ENCODE measurements around the gene PAF1.

PAF1 gene

DNA sequence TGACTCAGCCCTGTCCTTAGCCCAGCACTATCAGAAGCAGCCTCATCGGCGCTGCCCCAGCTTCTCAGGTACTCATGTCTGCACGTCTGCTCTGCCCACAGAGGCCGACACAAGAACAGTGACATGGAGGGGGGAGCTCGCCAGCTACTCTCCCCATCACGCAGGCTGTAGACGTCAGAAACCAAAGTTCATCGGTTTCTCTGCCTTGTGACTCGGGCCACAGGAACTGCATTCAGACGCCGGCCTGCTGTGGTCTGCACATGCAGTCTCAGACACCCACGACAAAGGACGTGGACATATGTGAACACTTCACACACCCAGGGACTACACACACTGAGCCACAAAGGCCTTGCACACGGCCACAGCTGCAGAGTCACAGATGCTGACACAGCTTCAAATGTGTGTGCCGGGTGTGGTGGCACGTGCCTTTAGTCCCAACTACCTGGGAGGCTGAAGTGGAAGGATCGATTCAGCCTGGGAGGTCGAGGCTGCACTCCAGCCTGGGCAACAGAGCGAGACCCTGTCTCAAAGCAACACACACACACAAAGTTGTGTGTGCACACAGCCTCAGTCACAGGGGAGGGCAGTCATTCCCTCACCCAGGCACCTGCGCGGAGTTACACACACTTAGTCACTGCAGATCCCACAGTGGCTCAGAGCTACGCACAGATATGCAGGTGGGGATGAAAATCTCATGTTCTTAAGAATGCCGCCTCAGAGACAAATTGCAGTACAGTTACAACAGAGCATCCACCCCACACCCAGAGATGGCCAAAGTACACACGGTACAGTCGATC lies 10.8 kb upstream of the PAF1 start:
- TF ChIP-seq, protein P1, sequence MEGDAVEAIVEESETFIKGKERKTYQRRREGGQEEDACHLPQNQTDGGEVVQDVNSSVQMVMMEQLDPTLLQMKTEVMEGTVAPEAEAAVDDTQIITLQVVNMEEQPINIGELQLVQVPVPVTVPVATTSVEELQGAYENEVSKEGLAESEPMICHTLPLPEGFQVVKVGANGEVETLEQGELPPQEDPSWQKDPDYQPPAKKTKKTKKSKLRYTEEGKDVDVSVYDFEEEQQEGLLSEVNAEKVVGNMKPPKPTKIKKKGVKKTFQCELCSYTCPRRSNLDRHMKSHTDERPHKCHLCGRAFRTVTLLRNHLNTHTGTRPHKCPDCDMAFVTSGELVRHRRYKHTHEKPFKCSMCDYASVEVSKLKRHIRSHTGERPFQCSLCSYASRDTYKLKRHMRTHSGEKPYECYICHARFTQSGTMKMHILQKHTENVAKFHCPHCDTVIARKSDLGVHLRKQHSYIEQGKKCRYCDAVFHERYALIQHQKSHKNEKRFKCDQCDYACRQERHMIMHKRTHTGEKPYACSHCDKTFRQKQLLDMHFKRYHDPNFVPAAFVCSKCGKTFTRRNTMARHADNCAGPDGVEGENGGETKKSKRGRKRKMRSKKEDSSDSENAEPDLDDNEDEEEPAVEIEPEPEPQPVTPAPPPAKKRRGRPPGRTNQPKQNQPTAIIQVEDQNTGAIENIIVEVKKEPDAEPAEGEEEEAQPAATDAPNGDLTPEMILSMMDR (IDR thresholded peaks at IDR 0.05; ENCODE audit: low read depth, low read length) = no peak
- DNase-seq (ENCODE audit: extremely low read depth, low read depth) = no peak

DNA sequence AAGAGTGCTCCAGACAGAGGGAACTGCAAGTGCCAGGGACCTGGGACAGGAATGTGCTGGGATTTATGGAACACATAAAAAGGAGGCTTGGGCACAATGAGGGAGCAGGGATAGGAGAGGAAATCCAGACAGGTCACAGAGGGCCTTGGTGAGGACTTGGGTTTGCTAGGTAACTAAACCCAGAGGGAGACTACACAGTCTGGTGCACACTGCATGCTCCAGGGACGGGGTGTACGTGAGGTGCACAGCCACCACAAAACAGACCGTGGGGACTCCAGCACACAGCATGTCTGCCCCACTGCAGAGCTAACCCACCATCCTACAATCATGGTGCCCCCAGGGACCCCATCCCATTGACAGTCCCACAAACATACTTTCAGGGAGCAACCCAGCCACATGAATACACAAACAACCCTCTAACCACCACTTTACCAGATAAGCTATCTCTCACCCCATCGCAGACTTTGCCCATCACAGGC lies 10.2 kb upstream of the PAF1 start:
- no peak for DNase-seq (ENCODE audit: extremely low read depth, low read depth)
- TF ChIP-seq, protein P1 (IDR thresholded peaks at IDR 0.05; ENCODE audit: low read depth, low read length) = no peak

DNA sequence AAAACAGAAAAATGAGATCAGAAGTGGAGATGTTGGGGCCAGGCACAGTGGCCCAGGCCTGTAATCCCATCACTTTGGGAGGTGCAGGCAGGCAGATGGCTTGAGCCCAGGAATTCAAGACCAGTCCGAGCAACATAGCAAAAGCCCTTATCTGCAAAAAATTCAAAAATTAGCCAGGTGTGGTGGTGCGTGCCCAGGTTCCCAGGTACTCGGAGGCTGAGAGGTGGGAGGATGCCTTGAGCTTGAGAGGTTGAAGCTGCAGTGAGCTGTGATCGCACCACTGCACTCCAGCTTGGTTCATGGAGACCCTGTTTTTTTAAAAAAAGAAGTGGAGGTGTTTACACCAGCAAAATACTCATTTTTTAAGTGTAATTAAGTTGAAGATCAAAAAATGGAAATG lies 9.2 kb upstream of the PAF1 start:
- no peak for DNase-seq (ENCODE audit: extremely low read depth, low read depth)
- TF ChIP-seq, protein P1 (IDR thresholded peaks at IDR 0.05; ENCODE audit: low read depth, low read length) = no peak

DNA sequence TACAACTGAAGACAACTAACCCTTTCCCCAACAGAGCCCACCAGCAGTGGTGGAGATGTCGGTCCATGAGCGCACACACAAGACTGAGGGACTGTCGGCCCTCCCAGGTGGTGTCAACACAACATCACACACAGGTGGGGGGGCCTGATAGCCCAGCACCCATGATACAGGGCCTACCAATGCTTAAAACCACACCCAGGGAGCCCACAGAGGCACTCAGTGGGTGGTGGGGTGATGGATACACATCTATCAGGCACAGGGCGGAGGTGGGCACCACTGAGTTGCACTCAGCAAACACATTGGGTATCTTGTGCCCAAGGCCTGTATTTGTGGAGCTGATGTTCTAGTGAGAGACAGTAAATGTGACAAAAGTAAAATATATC lies 8.8 kb upstream of the PAF1 start:
- TF ChIP-seq, protein P1 (IDR thresholded peaks at IDR 0.05; ENCODE audit: low read depth, low read length) = no peak
- no peak for DNase-seq (ENCODE audit: extremely low read depth, low read depth)

DNA sequence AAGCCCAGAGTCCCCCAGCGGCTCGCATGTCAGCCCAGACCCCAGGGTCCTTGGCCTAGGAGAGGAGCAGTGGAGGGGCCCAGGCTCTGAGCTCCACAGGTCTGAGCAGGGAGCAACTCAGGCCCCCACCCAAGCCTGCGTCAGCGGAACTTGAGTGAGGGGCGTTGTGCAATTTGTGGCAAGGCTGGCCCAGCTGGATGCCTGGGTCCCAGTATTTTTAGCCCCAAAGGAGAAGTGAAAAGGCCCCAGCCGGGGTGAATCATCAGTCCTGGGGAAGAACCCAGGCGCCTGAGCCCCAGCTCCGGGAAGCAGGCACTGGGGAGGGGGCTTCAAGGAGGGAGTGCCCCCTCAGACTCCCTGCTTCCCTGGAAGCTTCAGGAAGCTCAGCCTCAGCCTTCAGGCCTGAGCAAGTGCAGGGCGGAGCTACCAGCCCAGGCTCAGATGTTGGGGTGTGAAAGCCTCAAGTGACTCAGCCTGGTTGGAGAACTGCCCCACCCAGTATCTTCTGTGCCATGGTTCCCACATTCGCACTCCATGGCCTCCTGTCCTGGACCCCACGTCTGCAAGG lies 7.5 kb upstream of the PAF1 start:
- peak; percentile 81 for DNase-seq (ENCODE audit: extremely low read depth, low read depth)
- TF ChIP-seq, protein P1 (IDR thresholded peaks at IDR 0.05; ENCODE audit: low read depth, low read length) = no peak

DNA sequence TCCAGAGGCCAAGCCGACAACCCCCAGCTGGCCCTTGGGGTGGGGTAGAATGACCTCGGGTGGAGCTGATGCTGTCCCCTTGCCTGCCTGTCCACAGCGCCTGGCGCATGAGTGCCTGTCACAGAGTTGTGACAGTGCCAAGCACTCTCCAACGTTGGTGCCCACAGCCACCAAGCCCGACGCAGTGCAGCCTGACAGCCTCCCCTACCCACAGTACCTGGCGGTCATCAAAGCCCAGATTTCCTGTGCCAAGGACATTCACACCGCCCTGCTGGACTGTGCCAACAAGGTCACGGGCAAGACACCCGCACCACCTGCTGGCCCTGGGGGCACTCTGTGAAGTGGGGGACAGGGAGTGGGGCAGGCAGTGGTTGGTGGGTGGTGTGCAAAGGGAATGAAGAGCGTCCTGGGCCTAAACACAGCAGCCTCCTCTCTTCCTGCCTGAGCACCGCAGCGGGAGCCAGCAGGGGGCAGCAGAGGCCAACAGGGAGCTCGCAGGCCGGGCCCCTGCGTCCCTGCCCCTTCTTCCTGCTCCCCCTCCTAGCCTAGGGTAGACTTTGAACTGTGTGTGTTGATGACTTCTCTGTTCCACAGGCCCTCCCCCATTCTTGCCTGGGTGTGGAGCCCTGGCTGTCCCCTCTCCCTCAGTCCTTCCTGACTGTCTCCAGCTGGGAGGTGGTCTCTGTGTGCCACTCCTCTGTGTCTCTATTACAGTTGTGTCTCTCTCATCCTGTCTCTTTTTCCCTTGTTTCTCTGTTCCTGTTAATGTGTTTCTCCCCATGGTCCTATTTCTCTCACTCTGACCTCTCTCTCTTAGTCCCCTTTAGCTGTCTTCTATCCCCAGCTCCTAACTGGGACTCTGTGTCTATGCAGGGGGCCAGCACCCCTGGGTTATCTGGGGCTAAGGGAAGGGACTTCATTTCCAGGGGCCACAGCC lies 6.7 kb upstream of the PAF1 start:
- TF ChIP-seq, protein P1 (IDR thresholded peaks at IDR 0.05; ENCODE audit: low read depth, low read length) = peak; percentile 96
- no peak for DNase-seq (ENCODE audit: extremely low read depth, low read depth)

DNA sequence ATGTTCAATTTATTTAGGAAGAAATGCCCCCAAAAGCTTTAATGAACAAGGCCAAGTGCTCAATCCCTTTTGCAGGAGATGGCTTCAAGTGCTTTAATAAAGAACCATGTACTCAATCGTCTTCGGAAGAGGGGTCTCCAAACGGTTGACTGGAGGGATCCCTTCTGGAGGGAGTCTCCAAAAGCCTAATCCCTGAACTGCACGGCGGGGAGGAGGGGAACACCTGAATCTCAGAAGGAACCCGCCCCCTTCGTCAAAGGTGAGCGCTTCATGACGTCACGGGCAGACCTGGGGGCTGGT lies 505 bp downstream of the PAF1 start:
- no peak for DNase-seq (ENCODE audit: extremely low read depth, low read depth)

More for the DNA sequence above, 505 bp downstream of the PAF1 start:
- TF ChIP-seq, protein P1 (IDR thresholded peaks at IDR 0.05; ENCODE audit: low read depth, low read length) = no peak

Data from AG09319 (cell line).